ENCODE results near the gene SLC4A1.

DNA sequence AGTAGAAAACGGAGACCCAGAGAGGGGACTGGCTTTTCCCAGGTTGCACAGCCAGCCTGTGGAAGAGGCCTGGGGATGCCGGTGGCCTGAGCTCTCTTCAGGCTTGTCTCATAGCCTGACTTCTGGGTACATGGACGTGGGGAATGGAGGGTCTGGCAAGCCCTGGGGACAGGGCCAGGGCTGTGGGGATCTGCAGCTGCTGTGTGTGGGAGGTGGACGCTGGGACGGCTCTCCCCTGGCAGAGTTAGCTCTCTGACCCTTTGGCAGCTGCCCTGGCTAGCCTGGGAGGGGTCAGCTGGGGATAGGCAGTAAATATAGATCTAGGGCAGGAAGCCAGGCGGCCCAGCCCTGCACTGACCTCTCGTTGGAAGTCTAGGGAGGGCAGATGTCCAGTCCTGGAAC is 20.5 kb downstream of the SLC4A1 start:
- TF ChIP-seq, protein P1, sequence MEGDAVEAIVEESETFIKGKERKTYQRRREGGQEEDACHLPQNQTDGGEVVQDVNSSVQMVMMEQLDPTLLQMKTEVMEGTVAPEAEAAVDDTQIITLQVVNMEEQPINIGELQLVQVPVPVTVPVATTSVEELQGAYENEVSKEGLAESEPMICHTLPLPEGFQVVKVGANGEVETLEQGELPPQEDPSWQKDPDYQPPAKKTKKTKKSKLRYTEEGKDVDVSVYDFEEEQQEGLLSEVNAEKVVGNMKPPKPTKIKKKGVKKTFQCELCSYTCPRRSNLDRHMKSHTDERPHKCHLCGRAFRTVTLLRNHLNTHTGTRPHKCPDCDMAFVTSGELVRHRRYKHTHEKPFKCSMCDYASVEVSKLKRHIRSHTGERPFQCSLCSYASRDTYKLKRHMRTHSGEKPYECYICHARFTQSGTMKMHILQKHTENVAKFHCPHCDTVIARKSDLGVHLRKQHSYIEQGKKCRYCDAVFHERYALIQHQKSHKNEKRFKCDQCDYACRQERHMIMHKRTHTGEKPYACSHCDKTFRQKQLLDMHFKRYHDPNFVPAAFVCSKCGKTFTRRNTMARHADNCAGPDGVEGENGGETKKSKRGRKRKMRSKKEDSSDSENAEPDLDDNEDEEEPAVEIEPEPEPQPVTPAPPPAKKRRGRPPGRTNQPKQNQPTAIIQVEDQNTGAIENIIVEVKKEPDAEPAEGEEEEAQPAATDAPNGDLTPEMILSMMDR (IDR thresholded peaks at IDR 0.05; ENCODE audit: extremely low read depth in 1 of 2, insufficient read depth in 1 of 2, low read depth in 1 of 2, low read length in 2 of 2), result no peak
- TF ChIP-seq MYC (IDR thresholded peaks at IDR 0.05; ENCODE audit: low read depth, low read length) (no peak), EZH2 (IDR thresholded peaks at IDR 0.05; ENCODE audit: borderline replicate concordance, low read depth, low read length, severe bottlenecking) (no peak), POLR2AphosphoS5 (IDR thresholded peaks at IDR 0.05; ENCODE audit: insufficient read depth, low read depth, low read length) (no peak), POLR2A (IDR thresholded peaks at IDR 0.05; ENCODE audit: low read depth, low read length) (no peak), GATA2 (IDR thresholded peaks at IDR 0.05; ENCODE audit: insufficient read depth, insufficient read length, low read depth, low read length) (no peak)

All from endothelial cell of umbilical vein (primary cell).